Kidney (tissue), 14 donors: ENCODE measurements around the gene DLG2. TPM values are rescaled to one million over a fixed set of nuclear protein-coding genes. Genes with fewer than 3 reads are reported as not detected.
"Not testable (repeated sequence)": the region's sequence is repeated elsewhere in the genome, so short reads cannot be mapped to it uniquely, and the experiment has no call there.

Experiments used
- DNase-seq, 5 donors: peaks; one replicate each; pipeline ENCODE4 v3.0.0-alpha.2; 2013 to 2020
- FAIRE-seq: peaks from 2 replicates; lab custom pipeline; 2012; peaks lifted over from hg19 to GRCh38; lab: Jason Lieb, UNC
- H3K27ac ChIP-seq, 2 donors: one replicate each; pipeline ENCODE4 v1.7.0; 2013; ENCODE audit warnings: low read depth in 2 of 2, low read length in 2 of 2, inconsistent platforms in 1 of 2
- H3K27me3 ChIP-seq: one replicate; pipeline ENCODE4 v1.7.1; 2013; ENCODE audit warnings: low read length, inconsistent platforms; ENCODE audit not compliant: control insufficient read depth, insufficient read depth
- H3K36me3 ChIP-seq, 3 donors: one replicate each; pipeline versions ENCODE4 v1.7.0 to v1.7.1; 2013; ENCODE audit warnings: low read length in 3 of 3, control low read depth in 1 of 3, inconsistent platforms in 1 of 3; ENCODE audit not compliant: insufficient read depth in 3 of 3, control insufficient read depth in 2 of 3
- H3K4me1 ChIP-seq, 3 donors: one replicate each; pipeline versions ENCODE4 v1.7.0 to v1.7.1; 2013; ENCODE audit warnings: low read length in 3 of 3, inconsistent platforms in 1 of 3, low read depth in 1 of 3; ENCODE audit not compliant: control insufficient read depth in 2 of 3, insufficient read depth in 2 of 3
- H3K4me3 ChIP-seq, 3 donors: one replicate each; pipeline versions ENCODE4 v1.7.0 to v1.8.1; 2013; ENCODE audit warnings: low read length in 3 of 3, control low read depth in 1 of 3, inconsistent platforms in 1 of 3
- H3K9ac ChIP-seq, 3 donors: one replicate each; pipeline versions ENCODE4 v1.7.0 to v1.7.1; 2013; ENCODE audit warnings: low read length in 3 of 3, control low read depth in 1 of 3, inconsistent platforms in 1 of 3
- H3K9me3 ChIP-seq, 3 donors: one replicate each; pipeline versions ENCODE4 v1.7.0 to v1.7.1; 2013; ENCODE audit warnings: low read length in 3 of 3, control low read depth in 1 of 3, inconsistent platforms in 1 of 3; ENCODE audit not compliant: control insufficient read depth in 2 of 3, insufficient read depth in 1 of 3
- CTCF ChIP-seq: IDR thresholded peaks from 3 replicates; pipeline ENCODE4 v1.5.1; 2012; ENCODE audit warnings: mild to moderate bottlenecking, moderate library complexity, borderline replicate concordance; ENCODE audit not compliant: insufficient read depth; ENCODE audit errors: extremely low read depth
- intact Hi-C: fragments of 100-400 bp; cut with DNase I; formaldehyde crosslinking; loops from one replicate; pipeline ENCODE4 v1.11.1; 2022
- polyA plus RNA-seq: library from polyadenylated mRNA; stranded (reverse); fragments of 350-450 nt; fragmentation: Illumina TruSeq; extraction: RNeasy Lipid Tissue Mini Kit (QIAGEN cat#74804); gene quantifications from one replicate; pipeline ENCODE4 v1.2.3, GENCODE V29; 2014; ENCODE audit warnings: low read depth, low replicate concordance; ENCODE audit not compliant: insufficient read depth
- total RNA-seq: library from RNA; stranded (reverse); fragmentation: NEBNext Ultra II Directional; extraction: Animal tissue kit (Norgen Biotek cat#: 25700); gene quantifications from one replicate; pipeline ENCODE4 v1.2.1, GENCODE V29; 2021
- donor health status: control.
- donor health status: control.
- donor health status: control.
- donor health status: control.
- donor health status: control.
- donor health status: DM: yes; HTN: yes; CAD: no.
- donor health status: Normal renal cell carcinoma (clear cell type).

DLG2 gene
- total and polyA plus RNA-seq, 2 donors from 2014 or later, result 2.9 to 7.2 TPM

- H3K4me1 ChIP-seq, result no peaks in the 10 kb centered on the region
- DNase-seq (no peak), FAIRE-seq (no peak)
- peaks cover 0 to 2% (median 0%) of the 10 kb centered on the region in 3 donors for H3K9me3 ChIP-seq
- no peaks in the 10 kb centered on the region for H3K27me3 ChIP-seq
- H3K36me3 ChIP-seq, result no peaks in the 10 kb centered on the region
- no peak overlapping the region for H3K27ac ChIP-seq
- intact Hi-C loops, result no loop called here
- no peak overlapping the region for H3K9ac ChIP-seq
- TF ChIP-seq CTCF, result no peak
- H3K4me3 ChIP-seq, result no peak overlapping the region
Observed at GRCh38 chr11:85236211-85236610, 390.9 kb downstream of the DLG2 start.

GRCh38 chr11:85232559-85232958 lies 394.6 kb downstream of the DLG2 start:
- Histone ChIP-seq H3K9ac (no peak overlapping the region), H3K27me3 (no peaks in the 10 kb centered on the region), H3K36me3 (no peaks in the 10 kb centered on the region), H3K4me1 (no peaks in the 10 kb centered on the region), H3K4me3 (no peak overlapping the region), H3K27ac (no peak overlapping the region), H3K9me3 (no peaks in the 10 kb centered on the region)
- FAIRE-seq (no peak), DNase-seq (no peak)
- intact Hi-C loops, result no loop called here
- no peak for TF ChIP-seq CTCF

GRCh38 chr11:85231588-85231987 lies 395.6 kb downstream of the DLG2 start:
- DNase-seq (no peak), FAIRE-seq (no peak)
- no peaks in the 10 kb centered on the region for H3K4me1 ChIP-seq
- no peaks in the 10 kb centered on the region for H3K9me3 ChIP-seq
- no peak overlapping the region for H3K4me3 ChIP-seq
- intact Hi-C loops, result no loop called here
- H3K9ac ChIP-seq, result no peak overlapping the region
- no peaks in the 10 kb centered on the region for H3K27me3 ChIP-seq
- TF ChIP-seq CTCF, result no peak
- H3K27ac ChIP-seq, result no peak overlapping the region
- no peaks in the 10 kb centered on the region for H3K36me3 ChIP-seq

- H3K36me3 ChIP-seq, H3K9ac ChIP-seq, H3K27me3 ChIP-seq, intact Hi-C loops, H3K27ac ChIP-seq, H3K4me3 ChIP-seq, H3K4me1 ChIP-seq, H3K9me3 ChIP-seq, DNase-seq, FAIRE-seq: not testable (repeated sequence)
Observed at GRCh38 chr11:85229723-85230122, 397.4 kb downstream of the DLG2 start.
